Progenitor cell of endocrine pancreas (in vitro differentiated cells): ENCODE measurements around the gene MAP3K10. TPM values are rescaled to one million over a fixed set of nuclear protein-coding genes. Genes with fewer than 3 reads are reported as not detected.
"Not testable (repeated sequence)": the region's sequence is repeated elsewhere in the genome, so short reads cannot be mapped to it uniquely, and the experiment has no call there.

Experiments
- DNase-seq: peaks from one replicate; pipeline ENCODE4 v3.0.0; 2021; ENCODE audit warnings: low spot score; ENCODE audit not compliant: unreplicated experiment
- H3K27ac Mint-ChIP-seq: 2 replicates; pipeline ENCODE4 v1.8.0; 2021; ENCODE audit warnings: mild to moderate bottlenecking, moderate library complexity, mixed read lengths
- H3K27me3 Mint-ChIP-seq: 2 replicates; pipeline ENCODE4 v1.8.0; 2021; ENCODE audit warnings: mixed read lengths
- H3K36me3 Mint-ChIP-seq: 2 replicates; pipeline ENCODE4 v1.8.0; 2022; ENCODE audit warnings: mixed read lengths; ENCODE audit not compliant: insufficient read depth
- H3K4me1 Mint-ChIP-seq: 2 replicates; pipeline ENCODE4 v1.8.0; 2021; ENCODE audit warnings: low read depth, mixed read lengths
- H3K4me3 Mint-ChIP-seq: 2 replicates; pipeline ENCODE4 v1.8.0; 2021; ENCODE audit warnings: low read depth, mild to moderate bottlenecking, moderate library complexity, mixed read lengths
- H3K9me3 Mint-ChIP-seq: 2 replicates; pipeline ENCODE4 v1.8.0; 2021; ENCODE audit warnings: low read depth, mixed read lengths
- total RNA-seq: library from RNA; stranded (reverse); gene quantifications from 2 replicates; pipeline ENCODE4 v1.2.1, GENCODE V29; 2021
- TF ChIP-seq, protein P1 (sequence below): fragments of 200-600 bp; sonication (generic); IDR thresholded peaks from one replicate; pipeline ENCODE4 v1.5.0; 2021; ENCODE audit warnings: antibody characterized with exemption, mild to moderate bottlenecking; ENCODE audit not compliant: unreplicated experiment

MAP3K10 gene
- total RNA-seq, 1 donor from 2014 or later, result 35.3 TPM

DNA sequence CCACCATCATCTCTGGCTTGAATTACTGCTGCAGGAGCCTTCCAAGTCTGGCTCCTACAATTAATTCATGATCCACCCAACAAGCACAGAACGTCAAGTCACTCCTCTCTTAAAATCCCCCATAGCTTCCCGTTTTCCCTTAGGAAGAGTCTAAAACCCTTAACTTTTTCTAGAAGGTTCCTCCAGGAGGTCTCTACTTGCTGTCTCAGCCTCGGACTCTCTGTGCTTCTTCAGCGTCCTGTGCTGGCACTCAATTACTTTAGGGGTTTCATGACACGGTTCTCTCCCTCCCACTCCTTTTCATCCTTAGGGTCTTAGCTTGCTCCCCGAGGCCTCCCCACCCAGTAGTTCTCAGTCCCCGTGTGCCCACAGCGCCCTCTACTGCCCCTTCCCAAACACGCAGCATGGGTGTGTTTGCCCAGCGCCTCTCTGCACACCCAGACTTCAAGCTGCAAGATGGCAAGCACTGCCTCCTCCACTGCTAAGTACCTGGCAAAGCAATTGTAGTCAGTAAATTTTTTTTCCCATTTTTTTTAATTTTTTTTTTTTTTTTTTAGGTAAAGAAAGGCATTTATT lies 25.8 kb upstream of the MAP3K10 start:
- H3K4me3 Mint-ChIP-seq, result no peak overlapping the region
- TF ChIP-seq, protein P1, sequence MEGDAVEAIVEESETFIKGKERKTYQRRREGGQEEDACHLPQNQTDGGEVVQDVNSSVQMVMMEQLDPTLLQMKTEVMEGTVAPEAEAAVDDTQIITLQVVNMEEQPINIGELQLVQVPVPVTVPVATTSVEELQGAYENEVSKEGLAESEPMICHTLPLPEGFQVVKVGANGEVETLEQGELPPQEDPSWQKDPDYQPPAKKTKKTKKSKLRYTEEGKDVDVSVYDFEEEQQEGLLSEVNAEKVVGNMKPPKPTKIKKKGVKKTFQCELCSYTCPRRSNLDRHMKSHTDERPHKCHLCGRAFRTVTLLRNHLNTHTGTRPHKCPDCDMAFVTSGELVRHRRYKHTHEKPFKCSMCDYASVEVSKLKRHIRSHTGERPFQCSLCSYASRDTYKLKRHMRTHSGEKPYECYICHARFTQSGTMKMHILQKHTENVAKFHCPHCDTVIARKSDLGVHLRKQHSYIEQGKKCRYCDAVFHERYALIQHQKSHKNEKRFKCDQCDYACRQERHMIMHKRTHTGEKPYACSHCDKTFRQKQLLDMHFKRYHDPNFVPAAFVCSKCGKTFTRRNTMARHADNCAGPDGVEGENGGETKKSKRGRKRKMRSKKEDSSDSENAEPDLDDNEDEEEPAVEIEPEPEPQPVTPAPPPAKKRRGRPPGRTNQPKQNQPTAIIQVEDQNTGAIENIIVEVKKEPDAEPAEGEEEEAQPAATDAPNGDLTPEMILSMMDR, result peak; percentile 56
- no peaks in the 10 kb centered on the region for H3K36me3 Mint-ChIP-seq
- peaks cover 5% of the 10 kb centered on the region for H3K9me3 Mint-ChIP-seq
- peaks cover 6% of the 10 kb centered on the region for H3K27me3 Mint-ChIP-seq
- DNase-seq, result peak; percentile 31
- H3K27ac Mint-ChIP-seq, result no peak overlapping the region
- no peaks in the 10 kb centered on the region for H3K4me1 Mint-ChIP-seq

- H3K9me3 Mint-ChIP-seq, H3K27me3 Mint-ChIP-seq, H3K36me3 Mint-ChIP-seq, DNase-seq, H3K4me3 Mint-ChIP-seq, H3K27ac Mint-ChIP-seq, H3K4me1 Mint-ChIP-seq: not testable (repeated sequence)
Observed at GRCh38 chr19:40169482-40170302, 21.5 kb upstream of the MAP3K10 start.

DNA sequence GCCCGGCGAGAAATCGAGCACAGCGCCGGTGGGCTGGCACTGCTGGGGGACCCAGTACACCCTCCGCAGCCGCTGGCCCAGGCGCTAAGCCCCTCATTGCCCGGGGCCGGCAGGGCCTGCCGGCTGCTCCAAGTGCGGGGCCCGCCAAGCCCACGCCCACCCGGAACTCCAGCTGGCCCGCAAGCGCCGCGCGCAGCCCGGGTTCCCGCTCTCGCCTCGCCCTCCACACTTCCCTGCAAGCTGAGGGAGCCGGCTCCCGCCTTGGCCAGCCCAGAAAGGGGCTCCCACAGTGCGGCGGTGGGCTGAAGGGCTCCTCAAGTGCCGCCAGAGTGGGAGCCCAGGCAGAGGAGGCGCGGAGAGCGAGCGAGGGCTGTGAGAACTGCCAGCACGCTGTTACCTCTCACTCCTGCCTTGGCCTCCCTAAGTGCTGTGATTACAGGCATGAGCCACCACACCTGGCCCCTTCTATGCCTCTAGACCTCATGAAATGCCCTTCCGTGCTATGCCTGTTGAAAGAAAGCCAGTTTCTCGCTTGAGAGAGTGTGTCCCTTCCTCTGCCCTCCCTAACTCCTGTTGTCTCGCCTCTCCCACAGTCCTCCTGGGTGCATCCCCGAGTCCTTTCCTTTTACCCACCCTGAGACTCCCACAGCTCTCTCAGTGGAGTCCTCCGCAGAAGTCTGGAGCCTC lies 20.8 kb upstream of the MAP3K10 start:
- not testable (repeated sequence) for DNase-seq, H3K9me3 Mint-ChIP-seq, H3K36me3 Mint-ChIP-seq, H3K4me1 Mint-ChIP-seq, H3K27ac Mint-ChIP-seq, H3K4me3 Mint-ChIP-seq, H3K27me3 Mint-ChIP-seq

DNA sequence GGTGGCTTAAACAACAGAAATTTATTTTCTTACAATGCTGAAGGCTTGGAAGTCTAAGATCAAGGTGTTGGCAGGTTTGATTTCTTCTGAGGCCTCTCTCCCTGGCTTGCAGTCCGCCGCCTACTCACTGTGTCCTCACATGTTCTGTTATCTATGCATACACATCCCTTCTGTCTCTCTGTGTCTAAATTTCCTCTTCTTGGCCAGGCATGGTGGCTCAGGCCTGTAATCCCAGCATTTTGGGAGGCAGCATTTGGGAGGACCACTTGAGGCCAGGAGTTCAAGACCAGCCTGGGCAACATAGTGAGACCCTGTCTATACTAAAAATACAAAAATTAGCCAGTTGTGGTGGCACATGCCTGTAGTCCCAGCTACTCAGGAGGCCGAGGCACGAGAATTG lies 19.9 kb upstream of the MAP3K10 start:
- H3K4me3 Mint-ChIP-seq, H3K36me3 Mint-ChIP-seq, H3K27ac Mint-ChIP-seq, H3K27me3 Mint-ChIP-seq, H3K9me3 Mint-ChIP-seq, H3K4me1 Mint-ChIP-seq, DNase-seq: not testable (repeated sequence)

DNA sequence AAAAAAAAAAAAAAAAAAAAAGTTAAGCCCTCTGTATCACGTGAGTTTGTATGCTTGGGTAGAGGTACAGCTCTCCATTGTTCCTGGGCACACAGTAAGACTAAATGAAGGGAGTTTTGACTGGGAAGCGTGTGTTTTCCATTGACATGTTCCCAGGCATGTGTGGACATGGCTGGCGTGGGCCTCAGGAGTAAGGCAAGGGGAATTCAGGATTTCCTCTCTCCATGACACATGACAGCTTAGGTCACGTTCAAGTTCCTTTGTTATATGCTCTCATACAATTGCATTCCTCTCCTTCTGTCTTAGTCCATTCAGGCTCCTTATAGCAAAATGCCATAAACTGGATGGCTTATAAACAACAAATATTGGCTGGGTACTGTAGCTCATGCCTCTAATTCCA lies 17.1 kb upstream of the MAP3K10 start:
- H3K27ac Mint-ChIP-seq, result no peak overlapping the region
- no peaks in the 10 kb centered on the region for H3K36me3 Mint-ChIP-seq

DNA sequence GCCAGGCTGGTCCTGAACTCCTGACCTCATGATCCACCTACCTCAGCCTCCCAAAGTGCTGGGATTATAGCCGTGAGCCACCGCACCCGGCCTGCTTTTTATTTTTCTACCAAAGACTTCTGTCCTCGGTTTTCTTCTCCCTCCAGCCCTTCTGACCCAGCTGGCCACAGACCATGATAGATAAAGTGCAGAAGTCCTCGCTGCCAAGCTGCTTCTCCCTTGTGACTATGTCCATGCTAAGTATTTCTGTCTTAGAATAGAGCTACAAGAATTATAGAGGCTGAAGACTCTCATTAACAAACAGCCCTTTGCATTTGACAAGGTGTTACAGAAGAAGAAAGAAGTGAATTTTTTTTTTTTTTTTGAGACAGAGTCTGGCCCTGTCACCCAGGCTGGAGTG lies 15.4 kb upstream of the MAP3K10 start:
- DNase-seq, result no peak

More for the DNA sequence above, 17.1 kb upstream of the MAP3K10 start:
- no peaks in the 10 kb centered on the region for H3K4me1 Mint-ChIP-seq
- peaks cover 4% of the 10 kb centered on the region for H3K27me3 Mint-ChIP-seq
- TF ChIP-seq, protein P1, result no peak
- DNase-seq, result no peak
- no peak overlapping the region for H3K4me3 Mint-ChIP-seq
- peaks cover 5% of the 10 kb centered on the region for H3K9me3 Mint-ChIP-seq

More for the DNA sequence above, 15.4 kb upstream of the MAP3K10 start:
- Mint-ChIP-seq H3K9me3 (no peaks in the 10 kb centered on the region), H3K4me1 (no peaks in the 10 kb centered on the region), H3K36me3 (no peaks in the 10 kb centered on the region), H3K4me3 (no peak overlapping the region), H3K27me3 (peaks cover 11% of the 10 kb centered on the region), H3K27ac (no peak overlapping the region)
- TF ChIP-seq, protein P1, result no peak
